BJ (cell line): Measurements from ENCODE around the gene PLD5. TPM values are rescaled to one million over a fixed set of nuclear protein-coding genes. Genes with fewer than 3 reads are reported as not detected.

Source experiments
- CTCF ChIA-PET: fragments of 350-600 bp; formaldehyde crosslinking; extraction: SDS; loops from one replicate; lab custom pipeline; 2021; ENCODE audit warnings: antibody characterized with exemption, inconsistent platforms; lab: Yijun Ruan, JAX
- POLR2A ChIA-PET: fragments of 300-600 bp; sonication (Branson Sonifier 250); formaldehyde crosslinking; extraction: SDS; loops from one replicate; lab custom pipeline; 2021; ENCODE audit warnings: antibody characterized with exemption; lab: Charles Lee
- DNase-seq: peaks from one replicate; pipeline ENCODE4 v3.0.0-alpha.2; 2011; ENCODE audit warnings: low read depth
- H3K27me3 ChIP-seq: 2 replicates; pipeline ENCODE4 v1.6.0; 2011; ENCODE audit warnings: low read length; ENCODE audit not compliant: control insufficient read depth, insufficient read depth
- H3K36me3 ChIP-seq: 2 replicates; pipeline ENCODE4 v1.5.1; 2011; ENCODE audit warnings: low read length; ENCODE audit not compliant: control insufficient read depth, insufficient read depth
- H3K4me3 ChIP-seq: 2 replicates; pipeline ENCODE4 v1.5.1; 2011; ENCODE audit warnings: low read depth, mild to moderate bottlenecking, control low read depth, low read length
- polyA plus RNA-seq: library from polyadenylated mRNA; depleted of rRNA; stranded (reverse); fragments of >200 nt; gene quantifications from 2 replicates; pipeline ENCODE4 v1.2.3, GENCODE V29; 2011
- TF ChIP-seq, protein P1 (sequence below): IDR thresholded peaks from 2 replicates; pipeline ENCODE4 v1.5.1; 2011; ENCODE audit warnings: low read depth, mild to moderate bottlenecking, control low read depth, inconsistent platforms, low read length, moderate library complexity; ENCODE audit not compliant: insufficient read depth

The PLD5 gene
- polyA plus RNA-seq, 1 experiment, result not detected

DNA sequence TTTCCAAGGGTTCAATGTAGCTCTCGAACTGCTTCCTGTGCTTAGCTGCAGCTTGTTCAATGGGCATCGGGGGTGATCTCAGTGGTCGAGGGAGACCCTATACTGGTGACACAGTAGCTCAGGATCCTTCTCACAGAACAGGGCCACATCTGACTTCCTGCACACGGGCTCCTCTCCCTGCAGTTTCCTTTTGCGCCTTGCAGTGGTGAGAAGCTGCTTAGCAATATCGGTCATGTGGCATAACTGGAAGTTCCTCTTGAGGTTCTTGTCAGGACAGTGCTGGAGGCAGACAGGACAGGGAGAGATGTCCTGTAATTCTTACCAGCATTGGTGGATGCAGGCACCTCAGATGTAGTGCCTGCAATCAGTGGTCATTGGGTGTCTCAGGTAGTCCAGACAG is 385.1 kb downstream of the PLD5 start:
- CTCF ChIA-PET, result no interaction called here
- POLR2A ChIA-PET, result no interaction called here
- H3K27me3 ChIP-seq, result no peaks in the 10 kb centered on the region
- no peak overlapping the region for H3K4me3 ChIP-seq
- TF ChIP-seq, protein P1, sequence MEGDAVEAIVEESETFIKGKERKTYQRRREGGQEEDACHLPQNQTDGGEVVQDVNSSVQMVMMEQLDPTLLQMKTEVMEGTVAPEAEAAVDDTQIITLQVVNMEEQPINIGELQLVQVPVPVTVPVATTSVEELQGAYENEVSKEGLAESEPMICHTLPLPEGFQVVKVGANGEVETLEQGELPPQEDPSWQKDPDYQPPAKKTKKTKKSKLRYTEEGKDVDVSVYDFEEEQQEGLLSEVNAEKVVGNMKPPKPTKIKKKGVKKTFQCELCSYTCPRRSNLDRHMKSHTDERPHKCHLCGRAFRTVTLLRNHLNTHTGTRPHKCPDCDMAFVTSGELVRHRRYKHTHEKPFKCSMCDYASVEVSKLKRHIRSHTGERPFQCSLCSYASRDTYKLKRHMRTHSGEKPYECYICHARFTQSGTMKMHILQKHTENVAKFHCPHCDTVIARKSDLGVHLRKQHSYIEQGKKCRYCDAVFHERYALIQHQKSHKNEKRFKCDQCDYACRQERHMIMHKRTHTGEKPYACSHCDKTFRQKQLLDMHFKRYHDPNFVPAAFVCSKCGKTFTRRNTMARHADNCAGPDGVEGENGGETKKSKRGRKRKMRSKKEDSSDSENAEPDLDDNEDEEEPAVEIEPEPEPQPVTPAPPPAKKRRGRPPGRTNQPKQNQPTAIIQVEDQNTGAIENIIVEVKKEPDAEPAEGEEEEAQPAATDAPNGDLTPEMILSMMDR, result no peak
- DNase-seq, result no peak
- H3K36me3 ChIP-seq, result no peaks in the 10 kb centered on the region

DNA sequence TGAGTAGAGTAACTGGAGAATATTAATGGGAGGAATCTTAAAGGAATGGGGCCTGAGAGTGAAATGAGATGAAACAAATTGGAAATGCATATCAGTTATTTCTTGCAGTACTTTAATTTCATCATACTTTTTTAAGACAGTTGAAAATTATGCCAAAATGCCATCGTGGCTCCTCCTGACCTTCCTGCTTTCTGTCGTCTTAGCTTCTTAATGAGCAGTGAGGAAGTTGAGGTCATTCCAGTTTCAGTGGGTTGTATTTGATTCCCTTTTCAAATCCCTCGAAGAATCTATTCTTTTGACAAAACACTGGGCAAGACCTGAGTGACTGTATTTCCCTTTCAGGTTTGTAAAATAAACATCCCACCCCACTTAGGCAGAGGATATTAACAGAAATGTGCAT is 390.7 kb downstream of the PLD5 start:
- DNase-seq, result no peak
- H3K36me3 ChIP-seq, result no peaks in the 10 kb centered on the region
- ChIA-PET CTCF (no interaction called here), POLR2A (no interaction called here)
- H3K4me3 ChIP-seq, result no peak overlapping the region
- no peaks in the 10 kb centered on the region for H3K27me3 ChIP-seq
- TF ChIP-seq, protein P1, result no peak

DNA sequence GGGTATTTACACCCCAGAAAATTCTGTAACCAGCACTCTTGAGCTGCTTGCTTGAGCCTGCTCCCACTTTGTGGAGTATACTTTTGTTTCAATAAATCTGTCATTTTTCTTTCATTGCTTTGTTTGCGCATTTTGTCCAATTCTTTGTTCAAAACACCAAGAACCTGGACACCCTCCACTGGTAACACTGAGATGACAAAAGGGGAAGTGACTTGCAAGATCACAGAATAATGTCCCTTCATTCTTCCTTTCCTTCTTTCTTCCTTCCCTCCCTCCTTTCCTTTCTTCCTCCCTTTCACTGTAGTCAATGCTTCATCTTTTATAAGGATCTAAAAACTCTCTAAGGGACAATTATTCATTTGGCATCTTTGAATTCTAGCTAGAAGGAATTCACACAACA is 391.1 kb downstream of the PLD5 start:
- Histone ChIP-seq H3K4me3 (no peak overlapping the region), H3K36me3 (no peaks in the 10 kb centered on the region), H3K27me3 (no peaks in the 10 kb centered on the region)
- ChIA-PET POLR2A (no interaction called here), CTCF (no interaction called here)
- DNase-seq, result no peak
- TF ChIP-seq, protein P1, result no peak

DNA sequence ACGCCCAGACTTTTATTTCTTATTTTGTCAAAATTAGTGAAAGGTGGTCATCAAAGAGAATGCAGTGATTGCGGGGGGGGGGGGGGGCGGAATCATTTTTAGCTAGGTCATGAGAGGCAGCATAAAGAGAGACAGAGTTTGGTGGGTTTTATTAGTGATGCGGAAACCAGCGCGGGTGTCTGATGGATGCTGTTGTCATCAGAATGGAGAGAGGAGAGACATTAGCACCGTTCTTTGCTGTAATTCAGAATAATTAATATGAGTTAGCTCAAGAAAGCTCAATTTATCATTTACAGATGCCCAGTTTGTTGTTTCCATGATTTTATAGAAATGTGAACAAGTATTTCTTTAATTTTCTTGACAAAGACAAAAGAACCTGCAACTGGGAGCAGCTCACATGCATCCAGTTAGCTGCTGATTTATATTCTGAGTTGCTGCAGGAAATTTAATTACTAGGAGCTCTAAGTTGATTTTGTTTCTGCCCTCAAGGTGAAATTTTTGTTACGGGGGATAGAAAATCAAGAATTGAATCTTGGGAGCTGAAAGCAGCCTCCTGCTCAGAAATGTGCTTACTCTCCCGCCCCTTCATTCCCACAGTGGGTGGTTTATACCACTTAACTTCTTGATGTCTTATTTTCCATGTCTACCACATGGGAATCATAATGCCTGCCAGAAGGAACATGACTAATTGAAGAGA is 392.2 kb downstream of the PLD5 start:
- POLR2A ChIA-PET, result no interaction called here
- CTCF ChIA-PET, result no interaction called here

DNA sequence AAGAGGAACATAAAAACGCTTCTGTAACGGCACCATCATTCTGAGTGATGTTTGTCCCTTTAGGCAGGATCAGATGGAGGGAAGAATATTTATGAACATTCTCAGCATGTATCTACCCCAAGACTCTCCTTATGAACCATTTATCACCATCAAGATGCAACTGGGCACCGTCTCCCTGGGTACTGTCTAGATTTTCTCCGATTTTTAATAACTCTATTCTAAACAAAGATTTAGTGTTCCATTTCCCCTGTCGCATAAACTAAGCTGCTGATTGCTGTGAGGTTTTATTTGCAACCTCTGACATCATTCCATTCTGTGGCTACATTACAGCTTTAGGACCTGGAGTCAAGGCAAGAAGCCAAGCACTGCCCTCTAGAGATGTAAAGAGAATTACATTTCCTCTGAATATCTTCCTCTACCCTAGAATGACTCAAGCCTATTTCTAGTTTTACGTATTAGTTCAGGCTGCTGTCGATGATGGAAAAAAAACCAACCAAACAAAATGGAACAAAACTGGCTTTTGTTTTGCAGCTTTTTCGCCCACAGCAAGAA is 395.5 kb downstream of the PLD5 start:
- TF ChIP-seq, protein P1, result no peak
- no peaks in the 10 kb centered on the region for H3K36me3 ChIP-seq
- DNase-seq, result no peak
- no peak overlapping the region for H3K4me3 ChIP-seq
- H3K27me3 ChIP-seq, result no peaks in the 10 kb centered on the region
- POLR2A ChIA-PET, result no interaction called here
- CTCF ChIA-PET, result no interaction called here

More for the DNA sequence above, 392.2 kb downstream of the PLD5 start:
- DNase-seq, result no peak
- Histone ChIP-seq H3K36me3 (no peaks in the 10 kb centered on the region), H3K27me3 (no peaks in the 10 kb centered on the region), H3K4me3 (no peak overlapping the region)
- TF ChIP-seq, protein P1, result no peak
